CD4-positive, alpha-beta T cell treated with Interleukin-6 for 4 hours (primary cell): ENCODE measurements around the gene IFT80.

Source experiments
- DNase-seq: peaks from one replicate; pipeline ENCODE4 v3.0.0-alpha.2; 2020; ENCODE audit warnings: mixed read lengths

The IFT80 gene

DNA sequence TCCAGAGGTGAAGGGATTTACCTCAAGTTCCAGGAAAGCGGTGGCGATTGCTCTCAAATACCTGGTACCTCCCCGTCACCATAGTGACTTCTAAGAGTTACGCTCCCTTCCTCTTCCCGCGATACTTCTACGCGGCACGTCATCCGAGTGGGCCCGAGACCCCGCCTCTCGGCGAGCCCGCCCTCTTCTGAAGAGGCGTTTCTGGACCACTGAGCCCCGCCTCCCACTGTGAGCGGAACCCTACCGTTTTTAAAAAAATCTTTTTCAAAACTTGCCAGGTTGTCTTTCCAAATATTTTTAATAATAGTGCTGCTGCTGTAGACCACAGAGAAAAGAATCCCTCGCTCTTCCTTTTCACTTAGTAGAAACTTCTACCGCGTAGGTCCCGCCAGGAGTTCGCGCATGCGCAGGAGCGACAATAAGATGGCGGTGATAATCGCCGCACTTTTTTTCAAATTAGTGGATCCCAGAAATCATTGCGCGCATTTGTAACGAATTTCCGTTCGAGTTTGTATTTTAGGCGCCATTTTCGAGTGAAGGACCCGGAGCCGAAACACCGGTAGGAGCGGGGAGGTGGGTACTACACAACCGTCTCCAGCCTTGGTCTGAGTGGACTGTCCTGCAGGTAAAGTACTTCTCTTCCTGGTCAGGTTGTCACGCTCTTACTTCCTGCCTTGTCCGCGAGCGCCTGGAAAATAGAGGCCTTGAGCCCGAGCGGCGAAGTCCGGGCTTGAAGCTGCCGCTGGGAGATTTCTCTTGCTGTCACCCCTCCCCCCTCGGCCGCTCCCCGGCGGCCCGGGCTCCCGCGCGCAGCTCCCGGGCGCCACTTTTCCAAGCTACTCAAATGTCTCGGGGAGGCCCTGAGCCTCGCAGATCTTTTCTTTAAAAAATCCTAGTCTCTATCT lies at the start of gene IFT80, which contains the start of gene SMC4:
IFT80 (minus strand) TSS at position 101 of the 905 bp plus-strand sequence. CDS start 14,625 bp downstream, outside the sequence.
SMC4 (plus strand) TSS at position 526 of the 905 bp plus-strand sequence. CDS start 1,177 bp downstream, outside the sequence.
- DNase-seq, result peak; percentile 96

DNA sequence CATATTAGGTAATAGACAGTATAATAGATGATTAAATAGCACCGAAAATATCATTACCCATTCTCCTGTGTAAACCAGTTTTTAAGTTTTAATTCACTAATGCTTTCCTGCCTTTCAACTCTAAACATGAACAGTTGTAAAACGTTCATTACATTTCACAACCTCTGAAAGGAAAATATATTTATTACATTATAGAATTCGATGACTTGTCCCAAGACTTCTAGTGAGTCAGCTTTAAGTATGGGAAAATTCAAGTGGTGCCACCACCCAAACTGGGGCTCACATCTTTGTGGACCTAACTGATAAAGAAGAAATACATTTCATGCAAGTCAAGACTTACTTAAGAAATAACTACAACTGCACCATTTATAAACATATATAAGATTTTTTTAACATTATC lies 48.5 kb upstream of the IFT80 start:
- no peak for DNase-seq

DNA sequence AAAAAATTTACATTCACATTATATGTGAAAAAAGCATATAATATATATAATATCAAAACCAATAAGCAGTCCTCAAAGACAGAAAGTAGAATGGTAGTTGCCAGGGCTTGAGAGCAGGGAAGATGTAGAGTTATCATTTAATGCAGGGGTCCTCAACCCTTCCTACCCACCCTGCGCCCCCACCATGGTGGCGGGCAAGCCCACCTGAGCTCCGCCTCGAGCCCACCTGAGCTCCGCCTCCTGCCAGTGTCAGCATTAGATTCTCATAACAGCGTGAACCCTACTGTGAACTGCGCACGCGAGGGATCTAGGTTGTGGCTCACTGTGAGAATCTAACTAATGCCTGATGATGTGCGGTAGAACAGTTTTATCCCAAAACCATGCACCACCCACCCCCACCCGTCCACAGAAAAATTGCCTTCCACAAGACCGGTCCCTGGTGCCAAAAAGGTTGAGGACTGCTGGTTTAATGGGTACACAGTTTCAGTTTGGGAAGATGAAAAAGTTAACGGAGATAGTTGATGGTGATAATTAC lies 47.6 kb upstream of the IFT80 start:
- DNase-seq, result no peak

DNA sequence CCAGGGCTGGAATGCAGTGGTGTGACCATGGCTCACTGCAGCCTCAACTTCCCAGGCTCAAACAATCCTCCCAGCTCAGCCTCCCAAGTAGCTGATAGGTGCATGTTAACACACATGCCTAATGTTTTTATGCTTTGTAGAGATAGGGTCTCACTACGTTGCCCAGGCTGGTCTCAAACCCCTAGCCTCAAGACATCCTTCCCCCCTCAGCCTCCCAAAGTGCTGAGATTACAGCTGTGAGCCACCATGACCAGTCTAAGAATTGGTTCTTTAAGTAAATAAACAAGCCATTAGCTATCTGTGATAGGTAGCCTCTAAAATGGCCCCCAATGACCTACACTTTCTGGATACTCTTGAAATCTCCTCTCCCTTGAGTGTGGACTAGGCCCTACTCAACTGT lies 46.8 kb upstream of the IFT80 start:
- no peak for DNase-seq

DNA sequence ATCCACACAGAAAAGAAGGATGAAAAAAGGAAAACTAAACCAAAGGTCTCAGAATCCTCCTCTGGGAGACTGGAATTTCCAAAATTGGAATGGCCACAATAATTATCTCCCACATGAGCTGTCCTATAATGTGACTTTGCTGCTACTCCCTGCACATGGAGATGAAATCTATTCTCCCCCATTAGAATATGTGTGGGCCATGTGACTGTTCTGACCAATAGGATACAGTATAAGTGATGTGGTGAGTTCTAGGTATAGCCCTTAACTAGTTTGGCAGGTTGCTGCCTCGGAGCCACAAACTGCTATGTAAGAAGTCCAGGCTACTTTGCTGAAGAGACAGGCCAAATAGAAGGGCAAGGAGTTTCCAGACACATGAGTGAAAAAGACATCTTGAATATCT lies 45.4 kb upstream of the IFT80 start:
- no peak for DNase-seq

DNA sequence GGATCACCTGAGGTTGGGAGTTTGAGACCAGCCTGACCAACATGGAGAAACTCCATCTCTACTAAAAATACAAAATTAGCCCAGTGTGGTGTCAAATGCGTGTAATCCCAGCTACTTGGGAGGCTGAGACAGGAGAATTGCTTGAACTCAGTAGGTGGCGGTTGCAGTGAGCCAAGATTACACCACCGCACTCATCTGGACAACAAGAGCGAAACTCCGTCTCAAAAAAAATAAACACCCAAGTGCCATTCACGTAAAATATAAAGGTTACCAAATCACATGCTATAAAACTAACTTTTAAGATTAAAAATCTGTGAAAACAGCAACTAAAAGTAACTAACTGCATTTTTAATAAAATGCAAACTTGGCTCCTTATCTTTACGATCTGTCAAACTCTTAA lies 41.7 kb upstream of the IFT80 start:
- DNase-seq, result no peak

DNA sequence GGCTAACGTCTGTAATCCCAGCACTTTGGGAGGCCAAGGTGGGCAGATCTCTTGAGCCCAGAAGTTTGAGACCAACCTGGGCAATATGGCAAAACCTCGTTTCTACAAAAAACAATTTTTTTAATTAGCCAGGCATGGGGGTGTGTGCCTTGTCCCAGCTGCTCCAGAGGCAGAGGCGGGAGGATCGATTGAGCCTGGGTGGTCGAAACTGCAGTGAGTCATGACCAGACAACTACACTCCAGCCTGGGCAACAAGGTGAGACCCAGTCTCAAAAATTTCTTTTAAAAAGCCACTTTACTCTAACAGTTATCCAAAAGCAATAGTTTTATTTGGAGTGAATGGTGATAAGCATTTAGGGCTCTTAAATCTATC lies 38.0 kb upstream of the IFT80 start:
- DNase-seq, result no peak

DNA sequence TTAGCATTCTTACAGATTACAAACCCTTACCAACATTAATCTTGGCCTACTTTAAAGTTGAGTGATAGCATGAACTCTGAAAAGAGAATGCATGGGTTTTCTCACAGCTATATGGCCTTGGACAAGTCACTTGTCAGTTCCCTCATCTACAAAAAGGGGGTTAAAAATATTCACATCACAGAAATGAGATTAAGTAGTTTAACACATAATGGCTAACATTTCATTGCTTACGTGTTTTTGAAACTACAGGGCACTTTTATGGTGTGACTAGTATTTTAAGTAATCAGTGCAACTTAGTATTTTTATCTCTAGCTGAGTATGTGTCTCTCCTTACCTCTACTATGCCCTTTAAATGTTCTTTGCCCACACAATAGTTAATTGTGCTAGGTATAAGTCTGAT lies 36.7 kb upstream of the IFT80 start:
- DNase-seq, result no peak

DNA sequence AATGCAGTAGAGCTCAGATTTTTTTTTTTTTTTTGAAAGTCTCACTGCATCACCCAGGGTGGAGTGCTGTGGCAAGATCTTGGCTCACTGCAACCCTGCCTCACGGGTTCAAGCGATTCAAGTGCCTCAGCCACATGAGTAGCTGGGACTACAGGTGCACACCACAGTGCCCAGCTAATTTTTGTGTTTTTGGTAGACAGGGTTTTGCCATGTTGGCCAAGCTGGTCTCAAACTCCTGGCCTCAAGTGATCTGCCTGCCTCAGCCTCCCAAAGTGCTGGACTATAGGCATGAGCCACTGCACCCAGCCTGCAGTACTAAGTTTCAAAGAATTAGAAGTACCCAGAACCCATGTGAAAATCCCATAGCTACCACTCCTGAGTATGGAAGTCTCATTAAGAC lies 36.1 kb upstream of the IFT80 start:
- DNase-seq, result no peak

DNA sequence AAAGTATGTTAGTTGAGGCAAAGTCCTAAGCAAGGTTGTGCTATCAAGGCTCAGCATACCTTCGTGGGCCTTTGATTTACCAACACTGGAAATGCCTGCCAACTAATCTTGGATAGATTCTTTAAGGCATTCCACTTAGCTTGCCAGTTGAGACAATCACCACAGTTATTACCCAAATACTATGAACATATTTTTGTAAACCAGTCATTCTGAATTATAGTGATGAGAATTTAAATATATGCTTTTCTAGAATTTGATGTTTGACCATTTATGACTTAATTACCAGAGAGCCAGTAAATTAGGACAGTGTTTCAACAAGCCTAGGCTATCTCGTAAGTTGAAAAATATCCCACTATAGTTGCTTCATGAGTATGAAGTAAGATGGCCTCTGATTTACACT lies 35.0 kb upstream of the IFT80 start:
- DNase-seq, result no peak

DNA sequence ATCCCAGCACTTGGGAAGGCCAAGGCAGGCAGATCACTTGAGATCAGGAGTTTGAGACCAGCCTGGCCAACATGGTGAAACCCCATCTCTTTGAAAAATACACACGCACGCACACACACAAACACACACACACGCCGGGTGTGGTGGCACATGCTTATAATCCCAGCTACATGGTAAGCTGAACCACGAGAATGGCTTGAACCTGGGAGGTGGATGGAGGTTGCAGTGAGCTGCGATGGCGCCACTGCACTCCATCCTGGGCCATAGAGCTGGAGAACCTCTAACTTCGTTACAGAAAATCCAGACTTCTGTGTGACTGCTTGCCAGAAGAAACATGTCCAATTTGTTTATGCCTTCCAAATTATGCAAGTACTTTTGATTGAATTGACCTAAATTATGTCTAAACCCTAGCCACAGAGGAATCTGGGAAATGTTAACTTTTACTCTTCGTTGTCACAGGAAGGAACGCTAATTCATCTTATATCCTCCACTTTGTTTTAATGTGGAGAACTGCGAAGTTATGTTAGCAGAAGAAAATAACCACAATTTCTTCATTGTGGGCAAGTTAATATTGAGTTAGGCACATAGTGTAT lies 28.9 kb upstream of the IFT80 start:
- DNase-seq, result no peak

DNA sequence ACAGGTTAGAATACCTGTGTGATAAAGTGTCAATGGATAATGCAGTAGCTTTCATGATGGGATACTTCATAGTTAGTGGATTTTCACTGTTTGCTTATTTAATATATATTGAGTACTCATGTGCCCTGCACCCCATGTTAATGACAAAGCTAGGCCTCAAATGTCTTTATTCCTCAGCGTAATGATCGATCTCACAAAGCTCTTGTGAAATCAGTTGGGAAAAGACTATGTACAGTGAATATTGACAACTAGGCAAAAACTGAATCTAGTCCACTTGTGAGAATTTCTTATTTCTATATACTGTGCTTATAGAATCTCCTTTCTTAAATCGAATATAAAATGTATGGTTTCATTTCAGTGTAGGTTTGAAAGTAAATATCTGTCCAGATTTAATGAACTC lies 18.3 kb upstream of the IFT80 start:
- DNase-seq, result no peak

DNA sequence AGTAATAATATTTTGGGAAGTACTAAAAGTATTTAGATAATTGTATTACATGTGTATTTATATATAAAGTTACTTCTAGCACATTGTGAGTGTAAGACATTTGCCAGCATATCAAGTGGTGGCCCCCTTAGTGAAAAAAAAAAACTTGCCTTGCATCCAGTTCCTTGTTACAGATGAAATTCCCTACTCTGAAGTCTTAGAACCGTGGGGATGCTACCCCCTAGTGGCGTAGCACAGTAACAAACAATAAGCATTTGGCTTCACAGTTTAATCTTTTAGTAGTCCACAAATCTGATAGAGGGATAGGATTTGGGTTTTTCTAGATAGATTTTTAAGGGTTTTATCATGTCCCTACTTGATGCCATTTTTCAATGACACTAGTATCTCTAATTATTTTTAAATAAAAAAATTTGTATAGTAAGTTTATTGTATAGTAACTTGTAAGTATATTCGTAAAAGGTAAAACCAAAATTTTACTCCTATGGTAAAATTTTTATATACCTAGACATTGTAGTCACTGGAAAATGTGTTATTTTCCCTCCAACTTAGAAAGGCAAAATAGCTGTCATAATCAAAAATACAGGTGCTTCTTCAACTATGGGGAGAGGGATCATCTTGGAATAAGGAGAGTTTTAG lies 14.7 kb upstream of the IFT80 start:
- DNase-seq, result peak; percentile 79

DNA sequence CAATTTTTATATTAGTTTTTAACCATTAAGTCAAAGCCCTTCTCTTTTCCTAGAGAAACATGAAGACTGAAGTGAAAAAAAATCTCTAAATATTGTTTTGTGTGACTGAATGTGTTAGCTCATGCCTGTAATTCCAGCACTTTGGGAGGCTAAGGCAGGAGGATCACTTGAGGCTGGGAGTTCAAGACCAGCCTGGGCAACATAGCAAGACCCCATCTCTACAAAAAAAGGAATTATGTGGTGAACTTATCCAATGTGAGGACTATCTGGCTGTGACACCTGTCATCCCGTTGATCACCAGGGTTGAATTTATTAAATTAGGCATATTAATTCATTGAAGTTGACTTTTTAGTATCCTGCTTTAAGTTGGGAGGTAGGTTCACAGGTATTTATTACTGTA lies 13.5 kb upstream of the IFT80 start:
- DNase-seq, result no peak

DNA sequence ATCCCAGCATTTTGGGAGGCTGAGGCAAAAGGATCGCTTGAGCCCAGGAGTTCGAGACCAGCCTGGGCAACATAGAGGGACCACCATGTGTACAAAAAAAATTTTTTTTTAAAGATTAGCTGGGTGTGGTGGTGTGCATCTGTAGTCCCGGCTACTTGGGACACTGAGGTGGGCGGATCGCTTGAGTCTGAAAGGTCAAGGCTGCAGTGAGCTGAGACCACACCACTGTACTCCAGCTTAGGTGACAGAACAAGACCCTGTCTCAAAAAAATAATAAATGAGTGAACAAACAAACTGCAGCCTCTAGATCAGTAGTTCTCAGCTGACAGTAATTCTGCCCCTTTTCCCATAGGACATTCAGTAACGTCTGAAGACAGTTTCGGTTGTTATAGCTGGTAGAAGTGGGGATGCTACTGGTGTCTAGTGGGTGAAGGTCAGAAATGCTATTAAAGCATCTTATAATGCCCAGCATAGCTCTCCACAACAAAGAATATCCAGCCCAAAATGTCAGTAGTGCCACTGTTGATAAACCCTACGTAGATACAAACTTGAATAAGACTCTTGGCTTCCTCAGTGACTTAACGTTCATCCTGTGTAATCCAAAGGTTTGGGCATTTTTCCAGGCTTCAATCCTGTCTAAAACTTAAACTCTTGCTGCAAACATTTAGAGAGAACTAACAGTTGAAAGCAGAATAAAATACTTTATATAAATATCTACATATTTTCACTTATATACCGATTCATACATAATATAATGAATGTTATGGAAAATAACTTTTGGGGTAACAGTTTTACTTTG lies 11.0 kb upstream of the IFT80 start:
- no peak for DNase-seq

DNA sequence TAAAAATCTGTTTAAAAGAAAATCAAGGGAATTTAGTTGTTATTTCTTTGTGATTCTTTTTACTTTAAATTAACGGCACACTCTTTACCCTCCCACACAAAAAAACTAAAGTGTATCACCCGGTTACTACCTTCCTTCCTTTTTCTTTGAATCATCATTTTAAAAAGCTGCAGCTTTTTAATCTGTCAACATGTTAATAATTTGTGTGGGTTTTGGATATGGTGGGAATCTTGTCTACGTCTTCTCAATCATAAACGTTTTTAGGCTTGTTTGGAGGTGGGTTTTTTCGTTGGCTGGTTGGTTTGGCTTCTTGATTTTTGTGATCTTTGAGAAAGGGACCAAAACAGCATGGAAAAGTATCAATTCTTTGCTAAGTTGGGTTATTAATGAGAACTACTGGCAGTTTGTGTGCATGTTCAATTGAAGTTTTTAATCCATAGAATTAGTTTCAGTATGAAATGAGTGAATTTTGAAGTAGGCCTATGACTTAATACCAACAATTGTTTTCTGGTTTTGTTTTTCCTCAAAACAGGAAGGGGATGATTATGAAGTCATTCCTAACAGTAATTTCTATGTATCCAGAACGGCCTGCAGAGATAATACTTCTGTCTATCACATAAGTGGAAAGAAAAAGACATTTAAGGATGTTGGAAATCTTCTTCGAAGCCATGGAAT lies 4.9 kb upstream of the IFT80 start:
- DNase-seq, result no peak

DNA sequence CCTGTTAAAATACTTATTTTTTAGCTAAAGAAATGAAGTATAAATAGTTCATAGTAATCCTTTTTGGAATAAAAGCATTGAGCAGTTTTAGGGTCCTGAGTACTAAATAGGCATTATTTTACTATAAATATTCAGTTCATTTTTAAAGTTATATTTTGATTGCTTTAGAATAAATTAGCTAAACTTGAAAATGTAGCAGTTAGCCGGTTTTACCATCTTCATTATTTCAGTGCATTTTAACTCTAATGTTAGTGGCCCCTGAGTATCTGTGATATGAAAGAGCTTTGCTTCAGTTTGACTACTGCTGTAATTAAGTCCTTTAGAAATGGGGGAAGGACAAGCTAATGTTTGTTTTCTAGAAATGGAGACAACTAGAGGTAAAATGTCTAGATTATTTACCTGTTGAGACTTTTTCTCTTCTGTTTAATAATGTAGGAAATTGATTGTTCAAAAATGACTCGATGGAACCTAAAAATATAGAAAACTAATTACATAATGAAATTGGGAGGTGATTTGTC lies 4.1 kb upstream of the IFT80 start:
- no peak for DNase-seq

DNA sequence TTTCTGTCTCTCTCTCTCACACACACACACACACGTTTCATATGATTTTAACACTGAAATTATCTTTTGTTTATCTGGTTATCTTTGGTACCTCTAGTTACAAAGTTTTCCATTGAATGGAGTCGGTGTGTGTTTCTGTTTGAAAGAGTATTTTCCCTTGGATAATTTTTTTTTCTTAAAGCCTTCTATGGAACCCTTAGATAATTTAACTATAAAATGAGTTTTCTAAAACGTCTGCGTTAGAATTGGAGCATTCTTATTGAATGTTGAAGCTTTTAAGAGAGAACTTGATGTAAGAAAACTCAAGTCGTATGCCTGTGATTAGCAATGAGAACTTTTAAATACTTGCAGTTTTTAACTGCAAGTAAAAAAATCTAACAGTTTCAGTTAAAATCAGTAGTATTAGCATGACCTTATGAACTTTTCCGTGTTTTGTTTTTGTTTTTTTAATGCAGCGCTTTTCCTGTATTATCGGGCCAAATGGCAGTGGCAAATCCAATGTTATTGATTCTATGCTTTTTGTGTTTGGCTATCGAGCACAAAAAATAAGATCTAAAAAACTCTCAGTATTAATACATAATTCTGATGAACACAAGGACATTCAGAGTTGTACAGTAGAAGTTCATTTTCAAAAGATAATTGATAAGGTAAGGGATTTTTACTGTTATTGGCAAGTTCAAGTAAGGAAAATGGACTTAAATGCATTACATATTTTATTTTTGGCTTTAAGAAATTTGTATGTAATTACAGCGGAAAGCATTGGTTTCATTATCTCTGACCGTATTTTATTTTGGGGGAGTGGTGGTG lies 3.4 kb upstream of the IFT80 start:
- DNase-seq, result no peak

DNA sequence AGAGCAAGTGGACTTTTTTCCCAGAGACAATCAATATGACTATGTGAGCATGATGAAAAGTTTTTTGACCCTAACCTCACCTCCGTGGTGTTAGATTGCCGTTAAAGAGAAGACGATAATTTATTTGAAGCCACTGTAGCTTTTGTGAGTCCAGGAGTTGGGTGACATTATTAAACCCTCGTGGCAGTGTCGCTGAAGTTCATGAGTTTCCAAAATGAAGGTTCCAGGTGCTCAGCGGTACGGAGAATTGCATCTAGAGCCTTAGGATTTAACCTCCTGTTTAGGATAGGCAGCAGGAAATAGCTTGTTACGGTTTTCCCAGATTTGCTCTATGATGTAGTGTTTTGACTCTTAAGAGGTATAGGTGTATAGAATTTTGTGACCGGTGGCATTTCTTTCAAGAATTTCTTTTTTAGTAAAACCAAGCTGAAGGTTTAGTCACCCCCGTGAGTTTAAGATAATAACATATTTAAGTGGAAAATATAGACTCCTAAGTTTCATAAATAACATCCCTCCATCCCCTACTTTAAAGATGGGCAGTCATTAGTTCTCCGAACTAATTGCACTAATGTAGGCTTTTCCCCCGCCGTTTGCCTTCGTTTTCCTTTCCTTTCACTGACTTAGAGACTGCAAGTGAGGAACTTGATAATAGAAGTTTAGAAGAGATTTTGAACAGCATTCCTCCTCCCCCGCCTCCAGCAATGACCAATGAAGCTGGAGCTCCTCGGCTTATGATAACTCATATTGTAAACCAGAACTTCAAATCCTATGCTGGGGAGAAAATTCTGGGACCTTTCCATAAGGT lies 2.5 kb upstream of the IFT80 start:
- DNase-seq, result no peak

DNA sequence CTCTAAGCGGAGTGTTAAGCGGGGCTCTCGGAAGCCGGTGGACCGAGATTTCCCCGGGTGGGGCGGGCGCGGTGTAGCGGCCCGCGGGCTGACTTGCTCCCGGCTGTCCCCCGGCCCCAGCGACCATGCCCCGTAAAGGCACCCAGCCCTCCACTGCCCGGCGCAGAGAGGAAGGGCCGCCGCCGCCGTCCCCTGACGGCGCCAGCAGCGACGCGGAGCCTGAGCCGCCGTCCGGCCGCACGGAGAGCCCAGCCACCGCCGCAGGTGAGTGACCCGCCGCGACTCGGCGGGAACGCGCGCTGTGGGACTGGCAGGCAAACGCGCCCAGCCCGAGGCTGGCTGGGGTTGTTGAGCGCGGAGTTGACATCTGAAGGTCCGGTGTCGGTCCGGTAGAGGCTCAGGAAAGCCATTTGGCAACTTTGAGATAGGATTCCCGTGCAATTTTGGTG lies 1.7 kb upstream of the IFT80 start:
- peak; percentile 11 for DNase-seq
